Measurements from ENCODE around the gene SEC61A2.
"Not testable (repeated sequence)": the region's sequence is repeated elsewhere in the genome, so short reads cannot be mapped to it uniquely, and the experiment has no call there.

Gene SEC61A2

DNA sequence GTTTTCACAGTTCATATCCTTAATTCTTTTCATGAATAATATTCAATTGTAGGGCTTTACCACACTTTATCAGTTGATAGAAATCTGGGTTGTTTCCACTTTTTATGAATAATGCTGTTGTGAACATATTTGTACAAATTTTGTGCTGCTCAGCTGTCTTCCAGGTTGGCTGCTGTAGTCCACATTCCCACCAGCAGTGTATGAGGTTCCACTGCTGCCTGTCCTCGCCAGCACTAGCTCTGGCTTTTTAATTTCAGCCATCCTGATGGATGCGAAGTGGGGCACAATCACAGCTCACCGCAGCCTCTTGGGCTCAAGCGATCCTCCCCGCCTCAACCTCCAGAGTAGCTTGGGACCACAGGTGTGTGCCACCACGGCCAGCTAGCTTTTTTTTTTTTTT lies 33.5 kb downstream of the SEC61A2 start:
- no peak for DNase-seq

DNA sequence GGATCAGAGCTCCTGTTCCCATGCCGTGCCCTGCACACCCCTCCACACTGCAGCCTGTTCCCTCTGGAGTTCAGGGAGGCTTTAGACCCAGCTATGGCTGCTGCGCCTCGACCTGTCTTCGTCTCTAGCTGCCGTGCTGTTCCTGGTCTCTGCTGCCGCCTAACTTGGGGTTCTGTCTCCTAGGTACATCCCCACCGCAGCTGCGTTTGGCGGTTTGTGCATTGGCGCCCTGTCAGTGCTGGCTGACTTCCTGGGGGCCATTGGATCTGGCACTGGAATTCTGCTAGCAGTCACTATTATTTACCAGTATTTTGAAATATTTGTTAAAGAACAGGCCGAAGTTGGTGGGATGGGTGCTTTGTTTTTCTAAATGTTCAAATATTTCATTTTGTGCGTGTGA lies 34.6 kb downstream of the SEC61A2 start:
- no peak for DNase-seq

DNA sequence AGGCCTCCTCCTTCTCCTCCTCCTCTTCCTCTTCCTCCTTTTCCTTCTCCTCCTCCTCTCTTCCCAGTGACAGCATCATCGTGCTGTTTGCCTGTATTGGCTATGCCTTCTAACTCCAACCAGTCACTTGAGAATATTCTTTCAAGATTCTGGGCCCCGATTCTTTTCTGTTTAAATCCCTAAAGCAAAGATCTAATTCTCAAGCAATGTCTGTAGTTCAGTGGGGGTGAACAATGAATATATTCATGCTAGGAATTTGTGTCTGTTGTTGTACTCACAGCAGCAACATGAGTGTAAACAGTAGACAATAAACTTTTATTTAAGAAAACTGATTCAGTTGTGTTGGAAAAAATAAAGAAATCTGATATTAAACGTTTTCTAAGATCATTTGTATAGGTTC lies 35.6 kb downstream of the SEC61A2 start:
- no peak for DNase-seq

DNA sequence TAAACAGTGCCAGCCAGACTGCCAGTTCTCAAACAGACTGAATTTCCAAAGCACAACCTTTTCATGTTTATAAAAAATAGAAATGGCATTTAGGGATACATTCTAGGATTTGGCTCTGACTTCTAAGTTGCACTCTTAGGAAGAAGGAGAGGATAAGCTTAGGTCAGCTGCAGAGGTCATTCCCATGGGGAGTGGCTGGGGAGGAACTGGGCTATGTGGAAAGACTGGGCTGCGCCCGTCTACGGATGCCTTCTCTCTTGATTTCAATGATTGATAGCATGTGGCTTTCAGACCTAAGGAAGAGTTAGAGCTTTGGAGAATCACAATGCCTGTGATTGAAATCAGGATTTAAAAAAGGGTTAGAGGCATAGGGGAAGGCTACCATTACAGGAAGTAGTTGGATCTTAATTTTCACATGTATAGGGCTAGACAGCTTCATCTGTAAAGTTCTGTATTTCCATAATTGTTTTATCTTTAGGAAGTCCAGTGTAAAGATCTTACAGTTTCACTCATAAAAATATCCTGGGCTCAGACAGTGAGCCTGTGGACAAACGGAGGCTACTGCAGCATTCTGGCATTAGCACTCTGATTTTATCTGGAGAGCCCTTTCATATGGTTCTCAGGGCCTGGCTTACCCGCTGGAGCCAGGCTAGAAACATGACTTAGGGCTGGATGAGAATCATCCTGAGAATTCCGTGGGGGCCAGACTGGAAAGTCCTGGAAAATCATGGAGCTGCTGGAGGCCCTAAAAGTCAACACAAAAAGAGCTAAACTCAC lies 36.7 kb downstream of the SEC61A2 start:
- DNase-seq, result no peak

DNA sequence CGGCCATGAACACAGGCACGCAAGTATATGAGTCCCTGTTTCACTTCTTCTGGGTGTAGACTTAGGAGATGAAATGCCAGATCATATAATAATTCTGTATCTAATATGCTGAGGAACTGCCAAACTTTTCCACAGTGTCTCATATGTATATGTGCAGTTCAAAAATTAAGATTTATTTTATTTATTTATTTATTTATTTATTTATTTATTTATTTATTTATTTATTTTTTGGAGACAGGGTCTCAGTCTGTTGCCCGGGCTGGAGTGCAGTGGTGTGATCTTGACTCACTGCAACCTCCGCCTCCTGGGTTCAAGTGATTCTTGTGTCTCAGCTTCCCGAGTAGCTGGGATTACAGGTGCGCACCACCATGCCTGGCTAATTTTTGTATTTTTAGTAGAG lies 42.0 kb downstream of the SEC61A2 start:
- DNase-seq, result not testable (repeated sequence)

DNA sequence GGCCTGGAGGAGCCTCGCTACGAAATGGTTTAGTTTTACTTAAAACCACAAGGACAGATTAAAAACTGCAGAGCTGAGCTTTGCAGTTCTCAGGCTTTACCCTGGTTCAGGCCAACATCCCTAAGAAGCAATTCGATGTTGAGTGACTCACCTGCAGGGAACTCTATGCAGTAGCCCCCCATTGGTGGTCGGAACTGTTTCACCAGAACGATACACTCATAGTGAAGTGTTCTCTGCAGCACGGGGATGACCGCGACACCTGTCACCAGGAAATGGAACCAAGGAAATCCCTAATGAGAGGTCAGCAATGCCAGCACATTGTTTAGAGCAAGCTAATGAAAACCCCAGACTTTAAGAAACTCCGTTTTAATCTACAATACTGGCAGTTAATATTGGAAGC lies 48.2 kb downstream of the SEC61A2 start:
- DNase-seq, result peak; percentile 59

DNA sequence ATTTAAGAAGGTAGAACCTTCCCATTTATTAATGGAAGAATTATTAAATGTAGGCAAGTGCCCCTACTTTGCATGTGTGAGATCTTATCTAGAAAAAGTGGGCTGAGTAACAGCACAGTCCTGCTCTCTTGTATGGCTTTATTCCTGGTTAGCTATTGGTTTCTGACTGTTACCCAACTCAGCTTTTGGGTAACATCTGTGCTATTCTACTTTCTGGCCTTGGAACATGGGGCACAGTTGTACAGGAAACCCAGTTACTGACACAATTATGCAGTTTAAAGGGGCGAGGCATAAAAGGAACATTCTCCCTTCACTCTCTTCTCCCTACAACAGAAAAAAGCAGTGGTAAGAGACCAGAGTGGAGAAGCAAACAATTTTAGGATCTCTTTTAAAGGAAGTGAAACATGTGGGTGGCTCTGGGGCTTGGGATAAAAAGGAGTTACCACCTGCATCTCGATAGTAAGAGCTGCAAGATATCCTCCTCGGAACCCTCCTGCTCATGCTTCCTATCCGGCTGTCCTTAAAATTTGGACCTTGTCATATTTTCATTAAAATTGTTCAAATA lies 50.2 kb downstream of the SEC61A2 start:
- no peak for DNase-seq

DNA sequence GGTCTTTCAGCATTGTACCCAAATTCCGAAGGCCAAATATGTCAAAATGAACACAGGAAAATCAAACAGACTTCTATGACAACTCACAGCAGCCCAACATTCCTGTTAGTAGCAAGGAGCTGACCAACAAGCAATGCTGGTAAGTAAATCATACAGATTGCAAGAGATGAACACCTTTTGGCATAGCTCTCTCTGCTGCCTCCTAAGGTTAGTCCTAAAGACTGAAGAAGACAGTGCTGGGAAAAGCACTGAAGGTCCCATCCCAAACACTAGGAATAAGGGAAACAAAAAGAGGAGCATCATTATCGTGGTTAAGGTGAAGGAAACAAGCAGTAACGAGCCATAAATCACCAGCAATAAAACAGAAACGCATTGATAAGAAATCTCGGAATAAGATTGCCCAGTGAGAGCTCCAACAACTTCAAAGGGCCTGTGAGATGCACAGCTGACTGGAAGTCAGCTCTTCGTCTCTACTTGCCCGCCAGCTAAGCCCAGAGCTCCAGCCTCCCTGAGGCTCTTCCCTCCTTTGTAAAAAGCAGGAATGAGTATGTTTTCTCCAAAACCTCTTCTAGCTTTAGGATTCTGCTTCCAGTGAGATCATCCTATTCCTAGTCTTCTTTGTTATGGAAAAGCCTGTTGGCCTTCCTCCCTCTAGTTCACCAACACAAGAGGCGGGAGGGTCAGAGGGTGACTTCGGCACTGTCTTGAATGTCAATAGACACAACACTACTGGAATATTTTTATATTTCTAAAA lies 50.9 kb downstream of the SEC61A2 start:
- DNase-seq, result no peak

DNA sequence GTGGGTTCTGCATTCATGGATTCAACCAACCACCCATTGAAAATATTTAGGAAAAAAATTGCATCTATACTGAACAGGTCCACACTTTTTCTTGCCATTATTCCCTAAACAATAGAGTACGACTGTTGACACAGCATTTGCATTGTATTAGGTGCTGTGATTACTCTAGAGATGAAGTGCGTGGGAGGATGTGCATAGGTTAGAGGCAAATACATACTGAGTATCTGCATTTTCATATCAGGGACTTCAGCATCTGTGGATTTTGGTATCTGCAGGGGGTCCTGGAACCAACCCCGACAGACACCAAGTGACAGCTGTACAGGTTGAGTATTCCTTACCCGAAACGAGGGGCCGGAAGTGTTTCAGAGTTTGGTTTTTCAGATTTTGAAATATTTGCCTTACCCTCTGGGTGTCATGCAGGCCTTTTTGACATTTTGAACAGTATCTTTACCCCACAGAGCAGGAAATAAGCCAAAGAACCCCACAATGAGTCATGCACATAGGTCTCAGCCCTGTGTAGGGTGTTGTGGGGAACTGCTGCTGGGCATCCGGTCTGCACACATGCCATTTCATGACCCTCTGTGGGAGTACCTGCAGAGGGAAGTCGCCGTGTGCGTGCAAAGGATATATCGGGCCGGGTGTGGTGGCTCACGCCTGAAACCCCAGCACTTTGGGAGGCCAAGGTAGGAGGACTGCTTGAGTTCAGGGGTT lies 51.7 kb downstream of the SEC61A2 start:
- peak; percentile 79 for DNase-seq

DNA sequence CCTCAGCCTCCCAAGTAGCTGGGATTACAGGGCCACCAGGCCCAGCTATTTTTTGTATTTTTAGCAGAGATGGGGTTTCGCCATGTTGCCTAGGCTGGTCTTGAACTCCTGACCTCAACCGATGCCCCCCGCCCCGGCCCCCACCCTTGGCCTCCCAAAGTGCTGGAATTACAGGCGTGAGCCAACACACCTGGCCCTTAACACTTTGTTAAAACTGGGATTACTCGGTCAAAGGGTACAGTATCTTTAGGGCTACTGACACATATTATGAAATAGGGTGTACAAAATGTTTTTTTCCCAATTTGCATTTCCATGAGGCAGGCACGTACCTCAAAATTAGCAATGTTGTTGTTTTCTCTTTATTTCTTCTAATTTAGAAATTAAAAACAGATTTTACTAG lies 54.7 kb downstream of the SEC61A2 start:
- no peak for DNase-seq

DNA sequence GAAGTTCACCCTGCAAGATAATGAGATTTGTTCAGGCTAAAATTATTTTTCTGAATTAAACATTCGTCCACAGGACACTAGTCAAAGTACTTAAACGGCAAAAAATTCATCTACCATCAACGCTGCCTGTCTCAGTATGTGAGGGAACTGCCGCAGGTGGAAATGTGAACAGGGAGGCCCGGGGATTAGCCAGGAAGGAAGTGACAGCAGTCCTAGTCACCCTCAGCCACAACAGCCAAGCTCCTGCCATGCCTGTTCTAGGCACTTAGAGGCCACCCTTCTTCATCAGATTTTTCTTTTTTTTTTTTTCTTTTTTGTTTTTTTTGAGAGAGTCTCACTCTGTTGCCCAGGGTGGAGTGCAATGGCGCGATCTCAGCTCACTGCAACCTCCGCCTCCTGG lies 56.8 kb downstream of the SEC61A2 start:
- DNase-seq, result no peak

DNA sequence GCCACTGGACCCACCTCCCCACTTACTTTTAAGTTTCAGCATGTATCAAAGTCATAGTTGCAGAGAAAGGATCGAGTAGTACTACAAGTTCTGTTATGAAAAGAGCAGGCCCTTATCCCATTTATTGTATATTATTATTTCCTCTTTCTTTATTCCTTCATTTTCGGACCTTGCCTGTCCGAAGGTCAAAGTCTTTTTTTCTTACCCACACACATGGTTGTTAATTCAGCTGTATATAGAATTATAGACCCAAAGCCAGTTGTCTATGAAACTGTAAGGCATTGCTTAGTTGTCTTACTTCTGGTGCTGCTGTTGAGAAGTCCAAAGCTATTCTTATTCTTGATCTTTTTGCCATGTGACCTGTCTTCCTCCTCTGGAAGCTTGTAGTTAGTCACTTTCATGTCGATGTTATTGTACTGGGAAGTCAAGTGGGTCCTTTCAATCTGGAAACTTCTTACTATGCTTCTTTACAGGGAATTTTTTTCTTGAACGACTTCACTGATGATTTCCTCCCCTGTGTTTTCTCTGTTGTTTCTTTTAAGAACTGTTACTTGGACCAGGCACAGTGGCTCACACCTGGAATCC lies 57.9 kb downstream of the SEC61A2 start:
- no peak for DNase-seq

DNA sequence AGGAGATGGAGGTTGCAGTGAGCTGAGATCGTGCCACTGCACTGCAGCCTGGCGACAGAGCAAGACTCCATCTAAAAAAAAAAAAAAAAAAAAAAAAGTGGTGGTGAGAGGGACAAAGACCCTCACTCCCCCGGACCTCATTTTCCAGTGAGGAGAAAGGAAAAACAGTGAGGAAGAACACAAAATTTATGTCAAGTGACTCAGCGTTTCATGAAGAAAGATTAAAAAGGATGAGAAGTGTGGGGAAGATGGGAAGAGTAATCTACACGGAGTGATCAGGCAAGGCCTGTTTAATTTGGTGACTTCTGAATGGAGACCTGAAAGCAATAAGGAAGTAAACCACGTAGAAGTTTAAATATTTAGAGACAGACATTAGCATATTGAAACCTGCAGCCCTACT lies 59.2 kb downstream of the SEC61A2 start:
- DNase-seq, result no peak

DNA sequence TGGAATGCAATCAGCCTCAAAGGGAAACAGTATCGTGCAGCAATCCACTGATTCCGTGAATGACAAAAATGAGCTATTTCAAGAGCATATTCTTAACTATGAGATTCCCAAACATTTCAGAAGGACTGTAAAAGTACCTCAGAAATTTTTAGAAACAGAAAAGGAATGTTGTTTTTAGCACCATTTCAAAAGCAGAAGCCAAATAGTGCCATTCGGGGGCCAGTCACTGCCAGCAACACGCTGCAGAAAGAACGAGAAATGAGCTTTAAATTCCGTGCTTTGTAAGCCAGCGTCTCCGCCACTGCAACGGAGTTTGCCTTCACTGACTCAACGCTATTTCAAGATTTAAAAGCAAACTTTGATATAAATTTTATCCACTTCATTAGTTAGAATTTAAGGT lies 59.9 kb downstream of the SEC61A2 start:
- no peak for DNase-seq

DNA sequence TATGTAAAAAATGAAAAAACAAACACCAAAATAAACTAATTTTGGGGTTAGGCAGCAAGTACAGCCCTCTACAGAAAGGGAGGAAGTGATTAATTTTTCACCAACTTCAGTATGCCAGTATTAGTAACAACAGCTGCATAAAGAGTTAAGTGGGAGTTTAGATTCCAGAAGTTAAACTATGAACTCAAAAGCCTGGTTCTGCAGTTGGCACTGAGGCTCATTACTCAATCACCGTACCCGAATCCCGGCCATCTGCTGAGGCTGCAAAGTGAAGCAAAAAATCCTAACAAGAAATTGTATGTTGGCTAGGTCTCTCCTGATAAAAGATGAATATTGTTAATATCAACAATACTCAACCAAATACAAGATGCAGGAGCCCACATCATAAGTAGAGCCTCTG lies 62.2 kb downstream of the SEC61A2 start:
- no peak for DNase-seq

DNA sequence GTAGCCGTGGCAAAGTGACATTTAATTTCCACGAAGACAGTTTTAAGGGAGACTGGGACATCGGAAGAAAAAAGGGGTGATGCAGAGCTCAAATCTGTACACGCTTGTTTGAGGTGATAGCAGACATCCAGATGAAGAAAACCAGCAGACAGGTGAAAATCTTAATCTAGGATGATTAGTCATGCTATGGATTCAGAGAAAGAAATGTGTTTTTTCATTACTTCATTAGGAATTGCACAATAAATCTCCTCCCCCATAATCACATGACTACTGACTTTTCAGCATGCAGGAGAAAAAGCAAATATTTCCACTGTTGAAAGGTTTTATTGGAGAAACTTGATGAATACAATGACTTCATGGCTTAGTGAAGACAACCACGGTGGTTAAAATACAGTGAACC lies 63.7 kb downstream of the SEC61A2 start:
- DNase-seq, result no peak

DNA sequence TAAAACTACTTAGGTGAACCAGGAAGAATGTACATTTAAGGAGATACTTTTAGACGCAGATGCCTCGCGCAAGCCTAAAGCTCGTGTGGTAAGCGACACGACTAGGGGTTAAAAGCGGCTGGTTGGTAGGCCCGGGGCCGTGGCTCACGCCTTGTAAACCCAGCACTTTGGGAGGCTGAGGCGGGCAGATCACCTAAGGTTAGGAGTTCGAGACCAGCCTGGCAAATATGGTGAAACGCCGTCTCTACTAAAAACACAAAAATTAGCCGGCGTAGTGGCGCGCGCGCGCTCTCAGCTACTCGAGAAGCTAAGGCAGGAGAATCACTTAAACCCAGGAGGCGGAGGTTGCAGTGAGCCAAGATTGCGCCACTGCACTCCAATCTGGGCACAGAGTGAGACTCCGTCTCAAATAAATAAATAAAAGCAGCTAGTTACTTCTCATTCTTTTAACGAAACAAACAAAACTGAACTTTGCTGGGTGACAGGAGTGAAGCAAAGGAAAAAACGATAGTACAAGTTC lies 65.3 kb downstream of the SEC61A2 start:
- DNase-seq, result peak; percentile 57

DNA sequence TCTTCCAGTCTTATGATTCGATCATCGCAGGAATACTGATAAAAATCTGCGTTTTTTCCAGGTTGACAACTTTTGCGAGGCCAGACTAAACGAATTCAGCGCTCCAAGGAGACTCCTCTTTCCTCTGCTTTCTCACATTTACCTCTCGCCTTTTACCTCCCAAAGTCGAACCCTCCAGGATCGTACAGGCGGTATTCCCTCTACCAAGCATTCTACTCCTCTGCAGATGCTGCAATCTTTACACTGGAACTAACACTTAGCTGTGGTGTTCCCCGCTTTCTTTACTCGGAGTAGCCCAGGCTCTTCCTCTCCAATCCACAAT lies 65.8 kb downstream of the SEC61A2 start:
- no peak for DNase-seq

DNA sequence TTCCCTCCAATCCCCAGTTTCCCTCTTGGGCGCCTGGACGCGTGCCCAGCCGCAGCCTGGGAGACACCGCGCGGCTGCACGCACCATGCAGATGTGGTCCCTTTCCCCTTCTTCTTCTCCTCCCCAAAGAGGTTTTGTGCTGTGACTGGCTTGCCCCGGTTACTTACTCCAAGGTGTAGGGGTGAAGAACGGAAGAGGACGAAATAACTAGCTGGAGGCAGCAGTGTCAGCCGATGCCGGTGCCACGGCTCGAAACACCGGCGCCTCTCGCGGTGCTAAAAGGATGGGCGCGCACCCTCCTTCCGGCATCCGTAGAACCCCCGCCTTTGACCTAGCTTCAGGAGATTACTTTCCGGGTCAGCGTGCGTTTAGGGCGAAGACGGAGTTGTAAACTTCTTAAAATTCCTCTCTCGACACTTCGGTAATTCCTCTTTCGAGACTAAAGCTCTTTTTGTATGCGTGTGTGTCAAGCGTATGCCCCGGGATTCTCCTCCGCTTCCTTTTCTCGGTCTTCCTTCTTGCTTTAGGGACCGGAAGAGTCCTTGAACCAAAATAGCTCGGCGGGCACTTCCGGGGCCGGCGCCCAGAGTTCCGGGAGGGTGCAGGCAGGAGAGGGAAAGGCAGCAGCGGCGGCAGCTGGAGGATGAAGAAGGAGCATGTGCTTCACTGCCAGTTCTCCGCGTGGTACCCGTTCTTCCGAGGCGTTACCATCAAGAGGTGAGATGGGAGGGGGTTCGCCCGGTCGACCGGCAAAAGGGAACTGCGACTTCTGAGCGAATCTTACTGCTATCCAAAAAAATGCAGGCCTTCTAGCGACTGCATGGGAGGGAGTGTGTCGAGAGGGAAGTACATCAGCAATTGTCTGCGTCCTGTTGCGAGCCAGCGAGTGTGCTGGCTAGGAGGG lies 66.4 kb downstream of the SEC61A2 start, which contains the start of the genes CDC123 and NUDT5:
CDC123 (plus strand) TSS at position 586 of the 904 bp plus-strand sequence; CDS start at position 644, 58 bp downstream.
NUDT5 (minus strand) TSS at position 289 of the 904 bp plus-strand sequence. CDS start 9,600 bp downstream, outside the sequence.
- DNase-seq, result peak; percentile 89

DNA sequence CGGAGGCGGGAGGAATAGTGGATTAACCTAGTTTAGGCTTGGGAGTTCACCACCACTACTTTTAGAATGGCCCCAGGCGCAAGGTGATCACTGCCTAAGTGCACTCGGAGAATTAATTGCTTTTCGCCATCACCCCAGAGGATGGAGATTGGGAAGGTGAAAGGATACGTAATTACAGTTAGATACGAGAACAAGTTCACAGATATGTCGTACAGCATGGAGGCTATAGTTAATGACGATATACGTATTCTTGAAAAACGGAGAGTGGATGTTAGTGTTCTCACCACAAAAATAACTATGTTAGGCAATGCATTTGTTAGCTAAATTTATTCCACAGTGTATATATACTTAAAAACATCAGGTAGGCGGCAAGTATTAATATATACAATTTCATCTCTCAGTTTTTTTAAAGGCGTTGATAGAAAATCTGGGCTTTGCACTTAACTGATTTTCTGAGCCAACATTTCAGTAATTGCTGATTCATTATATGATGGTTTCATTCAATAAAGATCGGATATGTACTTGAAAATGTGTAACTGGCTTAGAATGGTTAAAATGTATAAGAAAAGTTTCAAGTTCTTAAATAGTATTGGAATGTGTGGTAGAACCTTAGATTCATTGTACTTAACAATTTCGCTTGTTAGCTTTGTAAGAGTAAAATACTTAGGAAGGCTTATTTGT lies 67.2 kb downstream of the SEC61A2 start:
- DNase-seq, result no peak

DNA sequence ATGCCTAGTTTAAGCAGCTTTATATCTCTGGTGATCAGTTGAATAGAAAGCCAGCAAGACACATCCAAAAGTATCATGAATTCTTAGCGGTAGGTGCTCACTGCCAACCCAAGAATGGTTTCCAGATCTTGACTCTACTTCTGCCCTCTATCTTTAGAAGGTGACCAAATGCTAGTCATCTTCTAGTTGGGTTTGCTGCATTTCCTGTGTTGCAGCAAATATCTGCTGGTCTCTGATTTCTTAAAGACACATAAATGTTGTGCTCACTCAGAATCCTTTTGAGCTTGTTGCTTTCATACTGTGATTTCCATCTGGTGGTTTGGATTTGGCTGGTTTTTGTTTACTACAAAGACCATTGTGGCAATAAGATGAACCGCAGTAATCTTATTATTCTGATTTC lies 68.7 kb downstream of the SEC61A2 start:
- DNase-seq, result no peak

Measured in stimulated activated CD8-positive, alpha-beta memory T cell treated with anti-CD3 and anti-CD28 coated beads, Interleukin-4, amount 100 ng/mL, for 48 hours (primary cell).